Nephron progenitor cell (in vitro differentiated cells): ENCODE measurements around the gene ATP2B2.

Experiments used
- DNase-seq: peaks from one replicate; pipeline ENCODE4 v3.0.0; 2021
- H3K27ac Mint-ChIP-seq: 2 replicates; pipeline ENCODE4 v1.8.0; 2021; ENCODE audit warnings: mild to moderate bottlenecking, moderate library complexity, mixed read lengths
- H3K27me3 Mint-ChIP-seq: 2 replicates; pipeline ENCODE4 v1.8.0; 2021; ENCODE audit warnings: mild to moderate bottlenecking, low read depth, mixed read lengths; ENCODE audit not compliant: poor library complexity
- H3K36me3 Mint-ChIP-seq: 2 replicates; pipeline ENCODE4 v1.8.0; 2021; ENCODE audit warnings: low read depth, mixed read lengths
- H3K4me1 Mint-ChIP-seq: 2 replicates; pipeline ENCODE4 v1.8.0; 2021; ENCODE audit warnings: mixed read lengths
- H3K4me3 Mint-ChIP-seq: 2 replicates; pipeline ENCODE4 v1.8.0; 2021; ENCODE audit warnings: mild to moderate bottlenecking, moderate library complexity, mixed read lengths
- H3K9me3 Mint-ChIP-seq: 2 replicates; pipeline ENCODE4 v1.8.0; 2021; ENCODE audit warnings: mild to moderate bottlenecking, moderate library complexity, mixed read lengths
- TF ChIP-seq, protein P1 (sequence below): fragments of 200-600 bp; sonication (generic); IDR thresholded peaks from 2 replicates; pipeline ENCODE4 v1.5.0; 2021; ENCODE audit warnings: antibody characterized with exemption

Gene ATP2B2

DNA sequence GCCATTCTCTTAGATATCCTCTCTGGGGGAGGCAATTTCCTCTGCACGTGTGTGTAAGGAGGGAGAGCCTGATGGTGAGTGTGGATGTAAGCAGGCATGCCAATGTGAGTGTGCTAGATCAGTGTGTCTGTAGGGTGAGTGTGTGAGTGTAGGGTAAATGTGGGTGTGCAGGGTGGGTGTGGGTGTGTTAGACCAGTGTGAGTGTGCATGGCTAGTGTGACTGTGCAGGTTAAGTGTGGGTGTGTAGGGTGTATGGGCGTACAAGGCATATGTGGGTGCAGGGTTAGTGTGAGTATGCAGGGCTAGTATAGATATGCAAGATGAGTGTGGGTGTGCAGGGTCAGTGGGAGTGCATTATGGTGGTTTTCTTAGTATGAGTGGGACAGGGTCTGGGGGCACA is 48.4 kb downstream of the ATP2B2 start:
- Mint-ChIP-seq H3K4me1 (peaks cover 15% of the 10 kb centered on the region), H3K36me3 (no peaks in the 10 kb centered on the region), H3K9me3 (no peaks in the 10 kb centered on the region), H3K4me3 (no peak overlapping the region), H3K27ac (no peak overlapping the region), H3K27me3 (peaks cover 43% of the 10 kb centered on the region)
- TF ChIP-seq, protein P1, sequence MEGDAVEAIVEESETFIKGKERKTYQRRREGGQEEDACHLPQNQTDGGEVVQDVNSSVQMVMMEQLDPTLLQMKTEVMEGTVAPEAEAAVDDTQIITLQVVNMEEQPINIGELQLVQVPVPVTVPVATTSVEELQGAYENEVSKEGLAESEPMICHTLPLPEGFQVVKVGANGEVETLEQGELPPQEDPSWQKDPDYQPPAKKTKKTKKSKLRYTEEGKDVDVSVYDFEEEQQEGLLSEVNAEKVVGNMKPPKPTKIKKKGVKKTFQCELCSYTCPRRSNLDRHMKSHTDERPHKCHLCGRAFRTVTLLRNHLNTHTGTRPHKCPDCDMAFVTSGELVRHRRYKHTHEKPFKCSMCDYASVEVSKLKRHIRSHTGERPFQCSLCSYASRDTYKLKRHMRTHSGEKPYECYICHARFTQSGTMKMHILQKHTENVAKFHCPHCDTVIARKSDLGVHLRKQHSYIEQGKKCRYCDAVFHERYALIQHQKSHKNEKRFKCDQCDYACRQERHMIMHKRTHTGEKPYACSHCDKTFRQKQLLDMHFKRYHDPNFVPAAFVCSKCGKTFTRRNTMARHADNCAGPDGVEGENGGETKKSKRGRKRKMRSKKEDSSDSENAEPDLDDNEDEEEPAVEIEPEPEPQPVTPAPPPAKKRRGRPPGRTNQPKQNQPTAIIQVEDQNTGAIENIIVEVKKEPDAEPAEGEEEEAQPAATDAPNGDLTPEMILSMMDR: no peak
- no peak for DNase-seq

DNA sequence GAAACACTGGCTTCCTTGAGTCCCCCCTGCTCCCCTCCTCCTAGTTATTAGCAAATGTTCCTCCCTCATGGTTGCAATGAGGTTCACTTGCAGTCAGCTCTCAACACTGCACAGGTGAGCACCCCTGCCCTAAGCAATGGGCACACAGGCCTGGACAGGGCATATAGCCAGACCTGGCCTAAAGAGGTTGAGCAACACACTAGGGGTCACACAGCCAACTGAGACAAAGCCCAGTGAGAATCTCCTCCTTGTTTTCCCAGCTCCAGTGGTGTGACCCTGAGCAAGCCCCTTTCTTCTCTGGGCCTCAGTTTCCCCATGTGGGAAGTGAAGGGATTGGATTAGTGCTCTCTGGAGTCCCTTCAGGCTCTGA is 49.9 kb downstream of the ATP2B2 start:
- H3K4me3 Mint-ChIP-seq: no peak overlapping the region
- no peaks in the 10 kb centered on the region for H3K9me3 Mint-ChIP-seq
- H3K4me1 Mint-ChIP-seq: peaks cover 15% of the 10 kb centered on the region
- TF ChIP-seq, protein P1: no peak
- DNase-seq: no peak
- no peak overlapping the region for H3K27ac Mint-ChIP-seq
- no peaks in the 10 kb centered on the region for H3K36me3 Mint-ChIP-seq
- H3K27me3 Mint-ChIP-seq: peaks cover 48% of the 10 kb centered on the region

DNA sequence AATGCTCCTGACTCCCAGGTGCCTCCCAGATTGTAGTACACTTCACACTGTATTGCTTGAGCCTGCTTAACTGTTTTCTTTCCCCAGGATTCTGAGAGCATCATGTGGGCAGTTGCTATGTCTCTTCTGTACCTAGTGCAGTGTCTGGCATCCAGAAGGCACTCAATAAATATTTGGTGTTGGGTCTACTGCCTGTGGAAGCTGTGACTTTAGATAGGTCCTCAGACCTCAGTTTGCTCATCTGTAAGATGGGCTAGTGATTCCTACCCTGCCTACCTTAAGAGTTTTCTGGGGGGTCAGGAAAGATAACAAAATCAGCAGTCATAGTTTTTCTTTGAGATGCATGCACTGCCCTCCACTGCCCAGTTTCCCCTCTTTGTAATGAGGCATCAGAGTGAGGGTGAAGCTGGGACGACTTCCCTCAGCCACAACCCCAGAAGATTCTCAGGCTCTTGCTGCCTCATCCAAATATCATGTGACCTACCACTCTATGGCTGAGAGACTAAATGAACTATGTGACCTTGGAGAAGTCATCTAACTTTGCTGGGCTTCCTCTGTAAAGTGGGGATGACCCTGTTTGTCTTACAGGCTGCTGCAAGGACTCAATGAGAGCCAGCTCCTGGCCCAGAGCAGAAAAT is 50.4 kb downstream of the ATP2B2 start:
- Mint-ChIP-seq H3K27me3 (peaks cover 52% of the 10 kb centered on the region), H3K4me3 (no peak overlapping the region), H3K4me1 (peaks cover 14% of the 10 kb centered on the region), H3K9me3 (no peaks in the 10 kb centered on the region), H3K27ac (no peak overlapping the region), H3K36me3 (no peaks in the 10 kb centered on the region)
- no peak for DNase-seq
- TF ChIP-seq, protein P1: no peak

DNA sequence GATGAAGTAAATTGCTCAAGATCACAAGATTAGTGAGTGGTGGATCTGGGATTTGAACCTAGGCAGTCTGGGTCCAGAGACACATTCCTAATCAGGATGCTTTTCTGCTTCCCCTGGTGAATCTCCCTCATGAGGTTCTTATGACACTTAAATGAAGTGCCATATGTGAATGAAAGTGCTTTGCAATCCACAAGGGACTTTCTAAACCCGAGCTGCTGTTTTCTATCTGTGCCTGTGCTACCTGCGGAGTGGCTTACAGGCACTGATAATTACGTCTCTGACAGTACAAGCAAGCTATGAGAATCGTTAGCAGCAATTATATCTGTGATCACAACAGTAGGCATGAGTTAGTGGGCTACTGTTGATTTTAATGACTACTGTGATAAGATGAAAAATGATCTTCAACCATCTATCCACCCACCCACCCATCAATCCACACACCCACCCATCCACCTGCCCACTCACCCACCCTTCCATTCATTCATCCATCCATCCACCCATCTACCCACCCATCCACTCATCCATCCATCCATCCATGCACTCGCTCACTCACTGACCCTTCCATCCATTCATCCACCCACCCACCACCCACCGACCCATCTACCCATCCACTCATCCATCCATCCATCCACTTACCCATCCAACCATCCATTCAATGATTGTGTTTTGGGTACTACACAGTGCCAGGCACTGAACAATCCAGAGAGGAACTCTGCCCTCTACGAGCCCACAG is 51.8 kb downstream of the ATP2B2 start:
- Mint-ChIP-seq H3K36me3 (no peaks in the 10 kb centered on the region), H3K9me3 (no peaks in the 10 kb centered on the region), H3K27ac (no peak overlapping the region), H3K27me3 (peaks cover 60% of the 10 kb centered on the region), H3K4me1 (peaks cover under 1% of the 10 kb centered on the region), H3K4me3 (no peak overlapping the region)
- DNase-seq: no peak
- TF ChIP-seq, protein P1: no peak

DNA sequence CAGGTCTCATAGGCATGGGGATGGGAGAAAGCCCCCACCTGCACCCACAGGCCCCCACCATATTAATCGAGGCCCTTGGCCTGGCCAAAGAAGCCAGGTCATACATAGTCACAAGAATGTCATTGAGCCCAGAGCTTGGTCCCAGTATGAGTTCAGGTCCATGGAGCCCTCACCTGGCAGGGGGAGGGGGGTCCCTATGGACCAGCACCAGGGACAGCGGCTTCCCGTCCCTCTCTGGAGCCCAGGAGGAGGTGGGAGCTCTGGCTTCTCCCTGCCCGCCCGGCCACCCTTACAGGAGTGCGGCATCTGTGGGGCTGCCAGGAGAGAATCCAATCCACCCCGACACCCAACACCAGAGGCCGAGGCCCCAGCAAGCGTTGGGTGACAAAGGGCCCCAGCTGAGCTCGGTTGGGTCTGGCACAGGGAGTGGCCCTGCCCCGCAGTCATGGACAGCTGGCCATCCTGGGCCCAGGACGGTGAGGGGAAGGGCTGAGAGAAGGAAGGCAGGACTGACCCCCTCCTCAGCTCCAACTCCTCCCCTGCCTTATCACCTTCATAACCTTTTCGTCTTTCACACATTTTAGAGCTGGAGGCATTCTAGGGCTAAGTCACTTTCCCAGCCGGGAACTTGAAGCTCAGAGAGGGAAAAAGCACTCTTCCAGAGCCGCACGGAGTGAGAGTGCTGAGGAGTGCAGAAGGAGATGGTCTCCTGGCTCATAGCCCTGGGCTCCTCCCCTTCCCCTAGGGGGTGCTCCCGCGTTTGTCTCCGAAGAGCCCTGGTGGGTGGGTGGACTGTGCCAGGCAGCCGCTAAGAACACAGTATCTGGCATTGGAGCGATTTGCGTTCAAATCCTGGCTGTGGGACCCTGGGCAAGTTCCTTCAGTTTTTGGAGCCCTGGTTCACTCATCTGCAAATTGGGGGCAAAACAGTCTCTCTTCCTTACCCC is 54.6 kb downstream of the ATP2B2 start:
- Mint-ChIP-seq H3K27ac (no peak overlapping the region), H3K4me3 (no peak overlapping the region), H3K9me3 (no peaks in the 10 kb centered on the region), H3K4me1 (no peaks in the 10 kb centered on the region), H3K27me3 (peaks cover 66% of the 10 kb centered on the region), H3K36me3 (no peaks in the 10 kb centered on the region)
- TF ChIP-seq, protein P1: no peak
- peak; percentile 49 for DNase-seq
